Measurements from ENCODE around the gene ADNP2.

Gene ADNP2

GRCh38 chr18:80103231-80103630 is 5.8 kb upstream of the ADNP2 start:
- DNase-seq (ENCODE audit: low spot score): no peak

GRCh38 chr18:80104364-80104779 is 4.7 kb upstream of the ADNP2 start:
- in situ Hi-C loops (cut with MboI; ENCODE audit: low sequenced_read_pairs, unreplicated experiment): no loop called here
- no peak for TF ChIP-seq CTCF (IDR thresholded peaks at IDR 0.05; ENCODE audit: borderline replicate concordance, control extremely low read depth, extremely low read depth, insufficient read depth, missing control alignments)
- DNase-seq (ENCODE audit: low spot score): no peak

More at GRCh38 chr18:80103231-80103630, 5.8 kb upstream of the ADNP2 start:
- in situ Hi-C loops (cut with MboI; ENCODE audit: low sequenced_read_pairs, unreplicated experiment): no loop called here
- TF ChIP-seq CTCF (IDR thresholded peaks at IDR 0.05; ENCODE audit: borderline replicate concordance, control extremely low read depth, extremely low read depth, insufficient read depth, missing control alignments): no peak

GRCh38 chr18:80105369-80106167 is 3.5 kb upstream of the ADNP2 start:
- DNase-seq (ENCODE audit: low spot score): peak; percentile 45
- in situ Hi-C loops (cut with MboI; ENCODE audit: low sequenced_read_pairs, unreplicated experiment): no loop called here
- TF ChIP-seq CTCF (IDR thresholded peaks at IDR 0.05; ENCODE audit: borderline replicate concordance, control extremely low read depth, extremely low read depth, insufficient read depth, missing control alignments): no peak

- TF ChIP-seq CTCF (IDR thresholded peaks at IDR 0.05; ENCODE audit: borderline replicate concordance, control extremely low read depth, extremely low read depth, insufficient read depth, missing control alignments): no peak
- no peak for DNase-seq (ENCODE audit: low spot score)
- in situ Hi-C loops (cut with MboI; ENCODE audit: low sequenced_read_pairs, unreplicated experiment): no loop called here
These were observed 2.5 kb upstream of the ADNP2 start for GRCh38 chr18:80106482-80107051.

GRCh38 chr18:80107426-80107825 is 1.6 kb upstream of the ADNP2 start:
- DNase-seq (ENCODE audit: low spot score): no peak
- TF ChIP-seq CTCF (IDR thresholded peaks at IDR 0.05; ENCODE audit: borderline replicate concordance, control extremely low read depth, extremely low read depth, insufficient read depth, missing control alignments): no peak

GRCh38 chr18:80108121-80108536 is 933 bp upstream of the ADNP2 start:
- no peak for DNase-seq (ENCODE audit: low spot score)
- in situ Hi-C loops (cut with MboI; ENCODE audit: low sequenced_read_pairs, unreplicated experiment): no loop called here
- TF ChIP-seq CTCF (IDR thresholded peaks at IDR 0.05; ENCODE audit: borderline replicate concordance, control extremely low read depth, extremely low read depth, insufficient read depth, missing control alignments): no peak

More at GRCh38 chr18:80107426-80107825, 1.6 kb upstream of the ADNP2 start:
- in situ Hi-C loops (cut with MboI; ENCODE audit: low sequenced_read_pairs, unreplicated experiment): no loop called here
